Right lobe of liver (tissue), 4 donors: ENCODE results near the gene M1AP.

Source experiments
- CTCF ChIP-seq, 4 donors: fragments of 200-600 bp in 3 of 4; fragments of 450-650 bp in 1 of 4; IDR thresholded peaks; one replicate each; pipeline versions ENCODE4 v1.5.1 to v1.8.0; 2016 to 2022; ENCODE audit warnings: antibody characterized with exemption in 4 of 4, mild to moderate bottlenecking in 2 of 4
- POLR2A ChIP-seq: fragments of 450-650 bp; IDR thresholded peaks from one replicate; pipeline ENCODE4 v1.6.1; 2017; ENCODE audit warnings: antibody characterized with exemption, mild to moderate bottlenecking
- donor health status: DM: no; HTN: no; CAD: no.
- donor health status: DM: no; HTN: no; CAD: no.
- donor health status: DM: no; HTN: yes; CAD: no.

- TF ChIP-seq CTCF (IDR thresholded peaks at IDR 0.05) (no peak), POLR2A (no peak)
These were observed 7.4 kb upstream of the M1AP start for GRCh38 chr2:74655579-74655978.
